ENCODE data around the gene TXNDC11. TPM values are rescaled to one million over a fixed set of nuclear protein-coding genes. Genes with fewer than 3 reads are reported as not detected.

Gene TXNDC11
- total RNA-seq, 2 experiments from 2014 or later = 30.1 to 34.4 TPM

DNA sequence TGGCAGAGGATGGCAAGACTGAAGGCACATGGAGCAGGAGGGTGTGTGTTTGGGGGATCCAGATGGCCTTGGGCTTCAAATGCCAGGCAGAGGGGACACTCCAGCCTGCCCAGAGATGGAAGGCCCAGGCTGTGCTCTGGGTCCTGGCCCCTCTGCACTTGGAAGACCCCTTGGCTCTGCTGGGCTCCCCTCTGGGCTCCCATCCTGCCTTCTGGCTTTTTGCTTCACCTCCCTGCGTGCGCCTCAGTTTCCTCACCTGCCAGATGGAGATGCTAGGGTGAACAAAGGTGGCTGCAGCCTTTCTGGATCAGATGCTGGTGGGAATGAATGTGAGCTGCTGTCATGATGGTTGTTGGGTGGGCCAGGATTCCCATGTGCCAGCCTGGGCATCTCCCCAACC lies 71.4 kb downstream of the TXNDC11 start:
- Mint-ChIP-seq H3K36me3 (ENCODE audit: low read depth) (peaks cover 11% of the 10 kb centered on the region), H3K9me3 (ENCODE audit: insufficient read depth) (no peaks in the 10 kb centered on the region), H3K27ac (peak overlapping the region; percentile 97), H3K27me3 (ENCODE audit: low read depth) (no peaks in the 10 kb centered on the region), H3K4me3 (peak overlapping the region; percentile 84), H3K4me1 (ENCODE audit: low read depth) (peaks cover 69% of the 10 kb centered on the region)
- DNase-seq (no peak), ATAC-seq (no peak)
- POLR2A ChIA-PET = no interaction called here
- CTCF ChIA-PET = interaction anchor here (2.3 kb wide), 1 partner anchor 139 kb away, joined by 9 read pairs; no protein-coding TSS in a partner anchor

DNA sequence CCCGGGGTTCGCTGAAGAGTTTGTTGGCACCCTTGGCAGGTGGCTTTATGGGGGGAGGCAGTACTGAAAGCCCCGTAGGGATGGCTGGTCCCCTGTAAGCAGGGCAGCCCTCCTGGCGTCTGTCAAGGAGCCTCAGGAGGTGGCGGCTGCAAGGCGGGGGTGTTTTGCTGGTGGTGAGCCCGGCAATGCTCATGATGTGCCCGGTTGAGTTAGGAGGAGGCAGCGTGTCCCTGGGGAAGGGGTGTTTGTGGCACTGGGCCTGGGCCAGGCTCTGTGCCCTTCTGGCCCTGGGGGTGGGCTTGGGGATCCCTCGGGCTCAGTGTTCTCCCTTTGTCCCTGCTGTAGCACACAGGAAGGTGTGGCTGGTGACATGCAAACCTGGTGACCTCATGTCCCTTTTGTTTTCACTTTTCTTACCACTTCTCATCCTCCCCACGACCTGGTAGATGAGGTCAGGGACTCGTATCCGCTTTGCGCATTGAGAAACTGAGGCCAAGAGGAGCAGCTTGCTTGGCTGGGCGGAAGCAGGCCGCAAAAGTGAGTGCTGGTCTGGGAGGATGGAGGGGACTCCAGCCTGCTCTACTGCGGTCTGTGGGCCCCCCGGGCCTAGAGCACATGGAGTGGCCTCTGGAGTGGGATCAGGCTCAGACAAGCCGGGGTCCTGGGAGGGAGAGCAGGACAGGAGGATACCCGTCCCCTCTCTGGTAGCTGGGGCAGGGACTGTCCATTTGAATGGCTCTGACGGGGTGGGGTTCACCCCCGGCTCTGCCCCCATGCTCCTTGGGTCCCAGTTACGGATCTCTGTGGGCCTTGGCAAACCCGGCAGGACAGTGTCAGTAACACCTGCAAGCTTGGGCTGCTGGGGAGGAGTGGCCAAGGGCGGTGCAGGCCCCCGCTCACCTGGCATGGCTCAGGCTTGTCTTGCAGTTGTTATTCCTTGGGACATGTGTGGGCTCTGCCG lies 72.2 kb downstream of the TXNDC11 start:
- H3K4me3 Mint-ChIP-seq = peak overlapping the region; percentile 84
- ChIA-PET POLR2A (interaction anchor here (0.6 to 2.0 kb wide), 2 partner anchors 84 to 458 kb away, joined by 3 to 11 read pairs; partner anchors contain the start of gene LITAF), CTCF (interaction anchor here (1.1 to 2.3 kb wide), 3 partner anchors 19 to 706 kb away, joined by 3 to 9 read pairs (median 3); no protein-coding TSS in a partner anchor)
- no peaks in the 10 kb centered on the region for H3K9me3 Mint-ChIP-seq (ENCODE audit: insufficient read depth)
- H3K27ac Mint-ChIP-seq = peak overlapping the region; percentile 97
- ATAC-seq (peak; percentile 37), DNase-seq (peak; percentile 73)
- H3K4me1 Mint-ChIP-seq (ENCODE audit: low read depth) = peaks cover 71% of the 10 kb centered on the region
- no peaks in the 10 kb centered on the region for H3K27me3 Mint-ChIP-seq (ENCODE audit: low read depth)
- H3K36me3 Mint-ChIP-seq (ENCODE audit: low read depth) = peaks cover 5% of the 10 kb centered on the region

DNA sequence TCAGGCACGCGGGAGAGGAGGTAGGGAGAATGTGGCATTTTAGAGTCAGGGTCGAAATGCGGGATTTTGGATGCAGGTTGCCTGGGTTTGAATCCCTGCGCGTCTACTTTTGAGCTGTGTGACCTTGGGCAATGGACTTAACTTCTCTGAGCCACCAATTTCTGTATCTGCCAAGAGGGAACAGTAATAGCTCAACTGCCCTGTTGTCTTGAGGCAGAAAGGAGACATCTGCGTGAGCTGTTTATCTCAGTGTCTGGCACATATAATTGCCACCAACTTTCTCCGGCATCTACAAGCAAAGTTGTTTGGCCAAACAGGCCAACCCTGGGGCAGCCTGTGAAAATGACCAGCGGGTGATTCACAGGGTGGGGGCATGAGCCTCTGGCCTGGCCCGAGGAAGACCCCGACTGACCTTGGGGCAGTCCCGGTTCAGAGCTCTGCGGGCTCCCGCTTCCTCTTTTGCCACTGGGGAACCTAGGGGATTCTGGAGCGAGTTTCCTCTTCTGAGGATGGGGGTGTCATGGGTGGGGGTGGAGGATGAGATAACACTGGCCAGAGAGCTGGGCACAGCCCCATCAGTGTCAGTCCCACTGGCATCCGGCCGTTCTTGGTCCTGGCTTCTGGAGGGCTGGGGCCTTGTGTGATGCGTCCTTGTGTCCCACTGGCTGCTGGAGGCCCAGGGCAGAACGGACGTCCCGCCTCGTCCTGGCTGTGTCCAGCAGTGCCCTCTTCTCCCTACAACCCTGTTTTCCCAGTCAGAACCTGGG lies 73.1 kb downstream of the TXNDC11 start:
- no peaks in the 10 kb centered on the region for H3K27me3 Mint-ChIP-seq (ENCODE audit: low read depth)
- CTCF ChIA-PET = interaction anchor here (0.7 to 2.3 kb wide), 7 partner anchors 9 to 705 kb away, joined by 3 to 9 read pairs (median 3); partner anchors contain the start of gene ZC3H7A
- H3K36me3 Mint-ChIP-seq (ENCODE audit: low read depth) = peaks cover 4% of the 10 kb centered on the region
- H3K9me3 Mint-ChIP-seq (ENCODE audit: insufficient read depth) = no peaks in the 10 kb centered on the region
- no peak for DNase-seq
- POLR2A ChIA-PET = interaction anchor here (0.6 to 2.0 kb wide), 3 partner anchors 9 to 457 kb away, joined by 3 to 11 read pairs (median 4); partner anchors contain the start of gene LITAF
- H3K27ac Mint-ChIP-seq = peak overlapping the region; percentile 97
- ATAC-seq = no peak
- peak overlapping the region; percentile 84 for H3K4me3 Mint-ChIP-seq
- peaks cover 74% of the 10 kb centered on the region for H3K4me1 Mint-ChIP-seq (ENCODE audit: low read depth)

DNA sequence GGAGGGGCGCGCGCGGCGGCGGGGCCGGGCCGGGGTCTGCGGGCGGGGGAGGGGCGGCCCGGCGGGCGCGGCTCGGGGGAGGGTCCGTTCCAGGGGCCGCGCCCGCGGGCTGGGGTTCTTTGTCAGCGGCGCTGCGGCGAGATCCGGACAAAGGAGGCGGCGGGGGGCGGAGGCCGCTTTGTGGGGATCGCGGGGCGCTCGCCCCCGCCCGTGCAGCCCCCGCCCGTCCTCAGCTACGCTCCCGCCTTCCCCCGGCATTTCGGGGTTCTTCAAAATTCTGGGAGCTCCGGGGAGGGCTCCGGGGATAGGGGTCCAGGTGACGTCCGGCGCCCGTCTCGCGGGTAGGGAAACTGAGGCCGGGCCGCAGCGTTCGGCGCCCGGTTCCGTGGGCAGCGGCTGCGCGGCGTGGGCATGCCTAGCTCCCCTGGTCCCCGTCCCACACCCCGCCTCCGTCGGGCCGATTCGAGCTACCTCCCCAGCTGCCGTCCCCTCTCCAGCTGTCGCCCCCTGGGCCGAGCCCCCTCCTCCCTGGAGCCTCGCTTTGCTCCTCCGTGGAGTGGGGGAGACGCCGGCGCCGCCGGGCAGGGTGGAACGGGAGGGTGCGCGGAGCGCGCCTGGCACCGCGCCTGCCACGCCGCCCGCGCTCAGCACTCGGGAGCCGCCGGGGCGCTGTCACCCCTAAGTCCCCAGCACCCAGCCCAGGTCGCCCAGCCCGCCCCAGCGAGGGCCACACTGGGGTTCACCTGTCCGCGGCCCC lies 73.9 kb downstream of the TXNDC11 start:
- Mint-ChIP-seq H3K4me1 (ENCODE audit: low read depth) (peaks cover 79% of the 10 kb centered on the region), H3K9me3 (ENCODE audit: insufficient read depth) (no peaks in the 10 kb centered on the region), H3K4me3 (peak overlapping the region; percentile 84), H3K36me3 (ENCODE audit: low read depth) (peaks cover 4% of the 10 kb centered on the region), H3K27ac (no peak overlapping the region), H3K27me3 (ENCODE audit: low read depth) (no peaks in the 10 kb centered on the region)
- DNase-seq = no peak
- CTCF ChIA-PET = interaction anchor here (0.7 to 1.4 kb wide), 5 partner anchors 10 to 128 kb away, joined by 3 read pairs; partner anchors contain the start of gene ZC3H7A
- no peak for ATAC-seq
- POLR2A ChIA-PET = interaction anchor here (1.6 to 2.0 kb wide), 2 partner anchors 8 to 82 kb away, joined by 4 to 11 read pairs; partner anchors contain the start of gene LITAF

DNA sequence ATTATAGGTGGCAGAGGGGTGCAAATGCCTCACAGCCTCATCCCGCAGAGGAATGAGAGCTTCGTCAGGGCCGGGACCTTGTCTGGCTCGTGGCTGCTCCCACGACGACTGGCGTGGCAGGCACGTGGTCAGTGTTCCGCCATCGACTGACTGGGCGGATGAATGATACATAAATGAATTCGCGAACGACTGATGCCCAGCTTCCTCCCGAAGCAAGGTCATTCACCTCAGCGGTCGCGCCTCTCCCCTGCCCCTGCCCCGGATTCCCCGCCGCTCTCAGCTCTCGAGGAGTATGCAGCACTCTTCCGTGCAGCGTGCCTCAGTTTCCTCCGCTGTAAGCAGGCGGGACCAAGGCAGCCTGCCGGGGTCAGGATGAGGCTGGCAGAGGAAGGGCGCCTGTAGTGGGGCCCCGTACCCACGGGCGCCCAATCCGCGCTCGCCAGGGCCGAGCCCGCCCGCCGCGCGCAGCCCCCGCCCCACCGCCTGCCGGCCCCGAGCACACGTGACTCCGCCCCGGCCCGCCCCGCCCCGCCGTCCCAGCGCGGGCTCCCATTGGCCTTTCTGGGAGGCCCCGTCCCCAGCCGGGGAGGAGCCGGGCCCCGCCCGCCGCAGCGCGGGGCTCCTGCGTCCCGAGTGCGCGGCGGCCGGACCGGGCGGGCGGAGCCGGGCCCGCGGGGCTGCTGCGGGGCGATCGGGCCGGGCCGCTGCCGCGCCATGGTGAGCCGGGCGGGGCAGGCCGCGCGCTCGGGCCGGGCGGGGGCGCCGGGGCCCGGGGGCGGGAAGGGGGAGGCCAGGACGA lies 74.6 kb downstream of the TXNDC11 start, which contains the start of gene SNN:
TSS of gene SNN (plus strand) at position 632 of the 799 bp plus-strand sequence. CDS start 7,605 bp downstream, outside the sequence.
- CTCF ChIA-PET = interaction anchor here (0.9 to 1.4 kb wide), 3 partner anchors 46 to 136 kb away, joined by 3 to 5 read pairs (median 3); partner anchors contain the start of gene ZC3H7A
- POLR2A ChIA-PET = interaction anchor here (1.4 to 2.0 kb wide), 3 partner anchors 8 to 81 kb away, joined by 3 to 11 read pairs (median 4); partner anchors contain the start of gene LITAF
- DNase-seq (peak; percentile 89), ATAC-seq (peak; percentile 89)
- H3K9me3 Mint-ChIP-seq (ENCODE audit: insufficient read depth) = no peaks in the 10 kb centered on the region
- H3K4me3 Mint-ChIP-seq = peak within 1 kb of the TSS; percentile 84
- no peaks in the 10 kb centered on the region for H3K27me3 Mint-ChIP-seq (ENCODE audit: low read depth)
- H3K4me1 Mint-ChIP-seq (ENCODE audit: low read depth) = peaks cover 78% of the 10 kb centered on the region
- peak within 1 kb of the TSS; percentile 97 for H3K27ac Mint-ChIP-seq
- H3K36me3 Mint-ChIP-seq (ENCODE audit: low read depth) = peaks cover 4% of the 10 kb centered on the region

DNA sequence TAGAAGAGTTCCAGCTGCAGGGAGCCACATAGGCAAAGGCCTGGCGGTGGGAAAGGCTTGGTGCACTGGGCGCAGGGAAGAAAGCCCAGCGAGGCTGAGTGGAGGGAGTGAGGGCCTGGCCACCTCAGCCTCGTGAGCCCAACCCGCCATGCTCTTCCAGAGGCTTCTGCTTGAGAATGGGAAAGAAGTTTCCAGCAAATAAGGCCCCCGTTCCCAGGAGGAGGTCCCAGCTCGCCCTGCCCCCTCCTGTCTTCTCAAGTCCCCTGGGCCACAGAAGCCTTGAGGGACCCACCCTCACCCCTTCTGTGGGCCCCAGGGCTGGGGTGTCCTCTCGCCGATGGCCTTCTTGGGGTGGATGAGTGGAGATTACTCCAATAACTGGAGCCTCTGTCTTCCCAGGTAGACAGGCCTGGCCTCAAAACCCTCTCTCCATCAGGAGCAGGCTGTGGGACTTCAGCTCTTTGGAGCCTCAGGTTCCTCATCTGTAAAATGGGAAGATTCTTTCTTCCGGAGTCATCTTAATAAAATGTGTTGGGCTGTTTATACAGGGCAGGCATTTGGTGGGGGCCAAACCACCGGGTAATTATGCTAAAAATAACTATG lies 75.3 kb downstream of the TXNDC11 start:
- ChIA-PET CTCF (interaction anchor here (1.1 to 1.4 kb wide), 3 partner anchors 47 to 135 kb away, joined by 3 to 5 read pairs (median 3); partner anchors contain the start of gene ZC3H7A), POLR2A (interaction anchor here (0.5 to 1.4 kb wide), 2 partner anchors 10 to 44 kb away, joined by 3 read pairs; no protein-coding TSS in a partner anchor)
- Mint-ChIP-seq H3K4me1 (ENCODE audit: low read depth) (peaks cover 71% of the 10 kb centered on the region), H3K27me3 (ENCODE audit: low read depth) (no peaks in the 10 kb centered on the region), H3K9me3 (ENCODE audit: insufficient read depth) (no peaks in the 10 kb centered on the region), H3K4me3 (peak overlapping the region; percentile 58), H3K36me3 (ENCODE audit: low read depth) (peaks cover 4% of the 10 kb centered on the region), H3K27ac (no peak overlapping the region)
- DNase-seq = no peak
- no peak for ATAC-seq

DNA sequence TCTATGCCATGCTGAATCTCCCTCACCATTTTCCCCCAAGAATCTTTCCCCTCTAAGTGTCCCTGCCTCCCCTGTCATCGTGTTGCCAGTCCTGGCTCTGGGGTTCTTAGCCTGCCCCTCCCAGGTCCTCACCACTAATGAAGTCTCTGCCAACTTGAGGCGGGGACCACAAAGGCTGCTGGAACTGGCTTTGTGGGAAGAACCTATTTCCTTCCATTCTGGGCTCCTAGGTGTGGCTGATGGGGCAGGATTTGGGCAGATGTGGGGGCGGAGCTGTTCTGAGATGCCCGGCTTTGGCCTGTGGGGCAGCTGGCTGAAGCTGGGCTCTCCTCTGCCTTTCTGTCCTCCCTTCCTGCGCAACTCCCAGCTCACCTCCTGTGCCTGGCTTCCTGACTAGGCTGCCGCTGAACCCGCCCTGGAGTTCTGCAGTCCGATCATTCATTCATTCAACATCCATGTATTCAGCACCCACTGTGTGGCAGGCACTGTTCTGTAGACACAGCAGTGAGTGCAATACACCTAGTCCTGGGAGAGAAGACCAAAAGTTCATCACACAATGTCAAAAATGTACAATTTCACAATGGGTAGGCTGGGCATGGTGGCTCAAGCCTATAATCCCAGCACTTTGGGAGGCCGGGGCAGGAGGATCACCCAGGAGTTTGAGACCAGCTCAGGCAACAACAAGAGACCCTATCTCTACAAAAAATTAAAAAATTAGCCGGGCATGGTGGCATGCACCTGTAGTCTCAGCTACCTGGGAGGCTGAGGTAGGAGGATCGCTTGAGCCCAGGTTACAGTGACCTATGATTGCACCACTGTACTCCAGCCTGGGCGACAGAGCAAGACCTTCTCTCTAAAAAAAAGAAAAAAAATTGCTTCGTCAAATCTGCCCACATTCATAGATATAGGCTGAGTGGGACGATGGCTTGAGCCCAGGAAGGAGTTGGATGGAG lies 76.3 kb downstream of the TXNDC11 start:
- peaks cover 4% of the 10 kb centered on the region for H3K36me3 Mint-ChIP-seq (ENCODE audit: low read depth)
- H3K27me3 Mint-ChIP-seq (ENCODE audit: low read depth) = no peaks in the 10 kb centered on the region
- H3K27ac Mint-ChIP-seq = peak overlapping the region; percentile 68
- no peaks in the 10 kb centered on the region for H3K9me3 Mint-ChIP-seq (ENCODE audit: insufficient read depth)
- DNase-seq (no peak), ATAC-seq (no peak)
- ChIA-PET POLR2A (interaction anchor here (1.4 kb wide), 1 partner anchor 11 kb away, joined by 3 read pairs; no protein-coding TSS in a partner anchor), CTCF (interaction anchor here (1.0 to 2.6 kb wide), 7 partner anchors 17 to 135 kb away, joined by 3 to 12 read pairs (median 4); partner anchors contain the start of gene ZC3H7A)
- H3K4me3 Mint-ChIP-seq = peak overlapping the region; percentile 58
- H3K4me1 Mint-ChIP-seq (ENCODE audit: low read depth) = peaks cover 62% of the 10 kb centered on the region

DNA sequence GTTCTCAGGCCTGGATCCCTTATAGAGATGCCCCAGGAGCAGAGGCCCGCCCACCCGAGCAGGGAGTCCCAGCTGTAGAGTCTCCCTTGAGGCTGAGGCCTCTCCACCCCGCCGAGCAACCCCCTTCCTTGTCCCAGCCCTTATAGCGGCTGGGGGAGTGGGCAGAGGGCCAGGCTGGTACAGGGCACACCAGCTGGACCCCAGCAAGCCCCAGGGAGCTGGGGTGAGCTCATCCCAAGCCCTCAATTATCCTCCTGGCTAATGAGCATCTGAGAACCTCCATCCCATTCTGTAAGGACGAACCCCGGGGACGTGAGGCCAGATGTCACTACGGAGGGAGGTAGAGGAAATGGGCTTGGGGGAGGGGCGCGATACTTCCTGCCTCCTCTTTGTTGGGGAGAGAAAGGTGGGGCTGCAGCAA lies 77.6 kb downstream of the TXNDC11 start:
- ChIA-PET POLR2A (no interaction called here), CTCF (interaction anchor here (0.9 to 2.6 kb wide), 6 partner anchors 16 to 133 kb away, joined by 3 to 12 read pairs (median 4); no protein-coding TSS in a partner anchor)
- H3K36me3 Mint-ChIP-seq (ENCODE audit: low read depth) = no peaks in the 10 kb centered on the region
- peaks cover 49% of the 10 kb centered on the region for H3K4me1 Mint-ChIP-seq (ENCODE audit: low read depth)
- peak overlapping the region; percentile 80 for H3K27ac Mint-ChIP-seq
- no peak for ATAC-seq
- no peaks in the 10 kb centered on the region for H3K9me3 Mint-ChIP-seq (ENCODE audit: insufficient read depth)
- H3K27me3 Mint-ChIP-seq (ENCODE audit: low read depth) = no peaks in the 10 kb centered on the region
- peak overlapping the region; percentile 62 for H3K4me3 Mint-ChIP-seq
- DNase-seq = peak; percentile 64

DNA sequence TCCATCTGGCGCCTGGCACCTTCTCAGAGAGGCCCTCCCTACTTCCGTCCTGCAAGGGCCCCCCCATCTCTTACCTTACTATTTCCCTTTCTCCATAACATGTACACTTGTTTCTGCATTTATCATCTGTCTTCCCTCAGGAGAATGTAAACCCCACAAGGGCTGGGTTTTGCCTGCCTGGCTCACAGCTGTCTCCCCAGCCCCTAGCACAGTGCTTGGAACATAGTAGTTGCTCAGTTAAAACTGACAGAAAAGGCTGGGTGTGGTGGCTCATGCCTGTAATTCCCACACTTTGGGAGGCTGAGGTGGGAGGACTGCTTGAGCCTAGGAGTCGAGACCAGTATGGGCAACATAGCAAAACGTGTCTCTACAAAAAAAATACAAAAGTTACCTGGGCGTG lies 80.1 kb downstream of the TXNDC11 start:
- POLR2A ChIA-PET = no interaction called here
- CTCF ChIA-PET = no interaction called here
- H3K27me3 Mint-ChIP-seq (ENCODE audit: low read depth) = peaks cover 2% of the 10 kb centered on the region
- no peaks in the 10 kb centered on the region for H3K9me3 Mint-ChIP-seq (ENCODE audit: insufficient read depth)
- ATAC-seq (no peak), DNase-seq (no peak)
- H3K4me3 Mint-ChIP-seq = no peak overlapping the region
- H3K36me3 Mint-ChIP-seq (ENCODE audit: low read depth) = no peaks in the 10 kb centered on the region
- no peak overlapping the region for H3K27ac Mint-ChIP-seq
- H3K4me1 Mint-ChIP-seq (ENCODE audit: low read depth) = peaks cover 39% of the 10 kb centered on the region
